GM21515 (cell line): Measurements from ENCODE around the gene LOXL1.
"Not testable (repeated sequence)": the region's sequence is repeated elsewhere in the genome, so short reads cannot be mapped to it uniquely, and the experiment has no call there.

Source experiments
- ATAC-seq: cut with Tn5 transposase; IDR thresholded peaks from one replicate; pipeline ENCODE4 v1.9.1; 2021; ENCODE audit not compliant: unreplicated experiment

The LOXL1 gene

GRCh38 chr15:73972984-73973682, 46.9 kb downstream of the LOXL1 start:
- ATAC-seq, result no peak

GRCh38 chr15:73973683-73974200, 47.5 kb downstream of the LOXL1 start:
- not testable (repeated sequence) for ATAC-seq

GRCh38 chr15:73975440-73976125, 49.3 kb downstream of the LOXL1 start:
- ATAC-seq, result not testable (repeated sequence)

- ATAC-seq, result no peak
Observed at GRCh38 chr15:73978896-73979295, 52.6 kb downstream of the LOXL1 start.

GRCh38 chr15:73979636-73980035, 53.4 kb downstream of the LOXL1 start:
- no peak for ATAC-seq

GRCh38 chr15:73981761-73982221, 55.5 kb downstream of the LOXL1 start:
- no peak for ATAC-seq

GRCh38 chr15:73982222-73982962, 56.1 kb downstream of the LOXL1 start:
- ATAC-seq, result no peak

GRCh38 chr15:73983211-73983727, 57.0 kb downstream of the LOXL1 start:
- ATAC-seq, result no peak

GRCh38 chr15:73983773-73984172, 57.5 kb downstream of the LOXL1 start:
- no peak for ATAC-seq

GRCh38 chr15:73984208-73984979, 58.1 kb downstream of the LOXL1 start:
- no peak for ATAC-seq

GRCh38 chr15:73985101-73985873, 59.0 kb downstream of the LOXL1 start:
- no peak for ATAC-seq

- no peak for ATAC-seq
Observed at GRCh38 chr15:73986055-73986775, 60.0 kb downstream of the LOXL1 start.

GRCh38 chr15:73986776-73987056, 60.5 kb downstream of the LOXL1 start:
- ATAC-seq, result no peak

GRCh38 chr15:73987250-73987649, 61.0 kb downstream of the LOXL1 start:
- no peak for ATAC-seq

- no peak for ATAC-seq
Observed at GRCh38 chr15:73987681-73988444, 61.6 kb downstream of the LOXL1 start.

- ATAC-seq, result no peak
Observed at GRCh38 chr15:73988445-73988969, 62.2 kb downstream of the LOXL1 start.

GRCh38 chr15:73989001-73989798, 62.9 kb downstream of the LOXL1 start:
- no peak for ATAC-seq
